NCI-H1092 (cell line): ENCODE measurements around the gene EEPD1.
"Not testable (repeated sequence)": the region's sequence is repeated elsewhere in the genome, so short reads cannot be mapped to it uniquely, and the experiment has no call there.

Source experiments
- DNase-seq: peaks from one replicate; lab custom pipeline; 2025; lab: John Stamatoyannopoulos, UW

The EEPD1 gene

DNA sequence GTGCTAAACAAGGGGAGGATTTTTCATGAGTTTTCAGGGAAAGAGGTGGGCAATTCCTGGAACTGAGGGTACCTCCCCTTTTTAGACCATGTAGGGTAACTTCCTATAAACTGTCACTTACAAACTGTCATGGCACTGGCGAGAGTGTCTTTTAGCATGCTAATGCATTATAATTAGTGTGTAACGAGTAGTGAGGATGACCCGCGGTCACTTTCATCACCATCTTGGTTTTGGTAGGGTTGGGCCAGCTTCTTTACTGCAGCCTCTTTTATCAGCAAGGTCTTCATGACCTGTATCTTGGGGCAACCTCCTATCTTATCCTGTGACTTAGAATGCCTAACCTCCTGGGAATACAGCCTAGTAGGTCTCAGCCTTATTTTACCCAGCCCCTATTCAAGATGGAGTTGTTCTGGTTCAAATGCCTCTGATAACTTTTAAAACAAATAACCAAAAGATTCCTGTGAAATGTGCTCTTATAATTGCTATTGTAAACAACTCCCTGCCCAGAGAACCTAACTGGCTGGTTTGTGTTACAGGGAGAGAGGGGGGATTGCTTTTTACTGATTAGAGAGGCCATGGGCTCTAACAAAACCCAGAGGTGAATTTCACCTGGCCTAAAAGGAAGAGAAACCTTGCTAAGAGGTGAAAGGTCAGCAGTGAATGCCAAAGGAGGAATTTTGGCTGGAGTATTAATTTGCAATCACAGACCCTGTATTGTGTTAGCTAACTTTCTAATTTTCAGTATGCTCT lies 64.3 kb downstream of the EEPD1 start:
- no peak for DNase-seq

DNA sequence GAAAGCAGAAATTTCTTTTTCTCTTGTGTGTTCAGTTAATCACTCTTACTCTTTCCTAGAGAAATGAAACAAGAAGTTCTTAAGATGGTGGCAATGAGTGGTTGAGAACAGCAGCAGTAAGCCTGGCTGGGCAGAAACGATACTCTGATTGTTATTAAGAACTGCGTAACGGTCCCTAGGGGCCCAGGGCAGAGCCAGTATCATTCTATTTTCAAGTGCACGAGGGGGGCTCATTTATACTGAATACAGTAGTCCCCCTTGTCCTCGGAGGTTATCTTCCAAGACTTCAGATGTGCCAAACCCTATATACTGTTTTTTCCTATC lies 64.9 kb downstream of the EEPD1 start:
- no peak for DNase-seq

DNA sequence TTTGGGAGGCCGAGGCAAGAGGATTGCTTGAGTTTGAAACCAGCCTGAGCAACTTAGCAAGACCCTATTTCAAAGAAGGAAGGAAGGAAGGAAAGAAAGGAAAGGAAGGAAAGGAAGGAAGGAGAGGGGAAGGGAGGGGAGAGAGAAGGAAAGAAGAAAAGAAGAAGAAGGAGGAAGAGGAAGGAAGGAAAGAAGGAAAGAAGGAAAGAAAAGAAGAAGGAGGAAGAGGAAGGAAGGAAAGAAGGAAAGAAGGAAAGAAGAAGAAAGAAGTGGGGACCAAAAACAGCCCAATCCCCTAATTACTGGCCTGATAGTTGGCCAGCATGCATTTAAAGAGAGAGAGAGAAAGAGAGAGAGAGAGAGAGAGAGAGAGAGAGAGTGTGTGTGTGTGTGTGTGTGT lies 66.4 kb downstream of the EEPD1 start:
- DNase-seq: no peak

DNA sequence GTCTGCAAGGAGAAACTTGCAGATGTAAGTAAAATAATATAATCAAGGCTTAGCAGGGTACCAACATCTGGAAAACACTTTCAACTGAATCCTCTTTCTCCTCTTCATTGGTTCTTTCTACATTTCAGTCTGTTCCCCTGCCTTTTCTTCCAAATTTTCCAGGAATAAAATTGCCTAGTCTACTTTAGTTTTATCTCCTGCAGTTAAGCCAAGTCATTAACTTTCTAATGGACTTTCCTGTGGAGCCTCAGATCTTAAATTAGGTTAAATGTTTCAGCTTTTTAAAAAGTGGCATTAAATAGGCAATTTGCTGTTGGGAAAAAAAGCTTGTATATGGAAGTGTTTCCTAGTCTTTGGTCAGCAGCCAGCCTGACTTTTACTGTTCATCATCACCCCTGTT lies 70.8 kb downstream of the EEPD1 start:
- DNase-seq: no peak

DNA sequence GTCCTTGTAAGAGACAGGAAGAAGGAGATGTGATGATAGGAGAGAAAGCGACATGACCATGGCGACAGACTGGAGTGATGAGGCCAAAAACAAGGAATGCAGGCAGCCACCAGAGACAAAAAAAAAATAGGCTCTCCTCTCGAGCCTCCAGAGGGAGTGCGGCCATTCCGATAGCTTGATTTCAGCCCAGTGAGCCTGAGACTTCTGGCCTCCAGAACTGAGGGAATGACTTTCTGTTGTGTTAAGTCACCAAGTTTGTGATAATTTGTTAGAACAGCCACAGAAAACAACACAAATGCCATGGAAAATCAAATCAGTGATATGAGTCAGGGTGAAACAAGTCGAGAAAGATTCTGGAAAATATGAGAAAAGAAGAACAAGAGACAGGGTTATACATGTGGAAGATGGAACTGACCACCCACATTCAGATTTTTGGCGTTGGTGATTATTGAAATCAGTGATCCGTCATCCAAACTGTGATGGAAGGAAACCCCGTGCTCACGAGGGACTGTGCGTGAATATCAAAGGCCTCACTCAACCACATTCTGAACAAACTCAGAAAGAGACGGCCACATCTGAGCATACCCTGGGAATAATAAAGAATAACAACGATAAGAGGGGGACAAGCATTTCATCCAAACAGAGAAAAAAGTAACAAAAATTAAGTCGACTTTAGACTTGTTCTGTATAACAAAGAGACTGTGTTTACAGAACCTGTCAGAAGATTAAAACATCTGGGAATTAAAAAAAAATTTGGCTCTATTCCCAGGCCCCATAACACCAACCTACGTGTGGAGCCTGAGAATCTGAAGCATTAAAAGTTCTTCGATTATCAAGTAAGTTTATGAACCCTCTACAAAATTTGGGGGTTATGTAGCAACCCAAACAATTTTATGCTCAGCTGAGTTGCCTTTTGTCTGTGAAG lies 72.1 kb downstream of the EEPD1 start:
- no peak for DNase-seq

DNA sequence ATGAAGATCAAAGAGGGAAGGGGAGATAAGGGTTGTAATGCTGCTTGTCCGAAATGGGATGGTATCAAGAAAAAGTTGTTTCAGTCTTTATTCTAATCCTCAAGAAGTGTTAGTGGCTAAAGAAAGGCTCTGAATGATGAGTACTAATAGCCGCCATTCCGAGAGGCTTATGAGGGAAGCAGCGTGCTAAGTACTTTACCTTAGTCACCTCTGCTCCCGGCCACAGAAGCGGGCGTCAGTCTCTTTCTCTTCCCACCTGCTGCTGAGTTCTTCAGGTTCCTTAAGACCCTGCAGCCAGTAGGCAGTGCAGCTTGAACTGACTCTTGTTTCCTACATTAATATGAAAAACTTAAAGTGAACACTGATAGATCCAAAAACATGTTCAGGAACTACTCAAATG lies 73.1 kb downstream of the EEPD1 start:
- no peak for DNase-seq

DNA sequence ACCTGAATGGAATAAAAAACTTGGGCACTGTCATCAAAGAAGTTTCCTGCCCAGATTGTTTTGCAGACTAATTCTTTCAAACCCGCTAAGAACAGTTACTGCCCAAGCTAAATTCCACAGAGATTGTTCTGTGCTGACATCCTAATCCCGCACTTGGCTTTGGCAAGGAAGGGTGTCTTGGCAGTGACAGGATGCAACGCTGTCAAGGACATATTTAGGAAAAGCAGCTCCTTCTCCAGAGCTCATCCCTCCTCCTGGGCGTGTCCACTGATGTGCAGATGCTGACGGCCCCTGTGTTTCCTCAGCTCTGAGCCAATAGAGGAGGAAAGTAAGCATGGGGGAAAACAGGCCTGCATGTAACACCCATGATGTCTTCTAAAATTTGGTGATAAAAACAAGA lies 74.2 kb downstream of the EEPD1 start:
- no peak for DNase-seq

DNA sequence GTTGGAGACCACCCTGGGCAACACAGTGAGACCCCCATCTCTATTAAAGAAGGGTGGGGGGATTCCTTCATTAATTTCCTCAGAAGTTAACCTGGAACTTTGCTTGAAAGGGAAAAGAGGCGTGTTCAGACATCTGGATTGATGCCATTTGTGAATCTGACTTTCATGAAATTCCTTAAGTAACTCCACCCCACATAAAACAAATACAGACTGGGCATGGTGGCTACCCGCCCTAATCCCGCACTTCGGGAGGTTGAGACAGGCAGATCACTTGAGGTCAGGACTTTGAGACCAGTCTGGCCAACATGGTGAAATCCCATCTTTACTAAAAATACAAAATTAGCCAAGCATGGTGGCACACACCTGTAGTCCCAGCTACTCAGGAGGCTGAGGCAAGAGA lies 75.0 kb downstream of the EEPD1 start:
- no peak for DNase-seq

DNA sequence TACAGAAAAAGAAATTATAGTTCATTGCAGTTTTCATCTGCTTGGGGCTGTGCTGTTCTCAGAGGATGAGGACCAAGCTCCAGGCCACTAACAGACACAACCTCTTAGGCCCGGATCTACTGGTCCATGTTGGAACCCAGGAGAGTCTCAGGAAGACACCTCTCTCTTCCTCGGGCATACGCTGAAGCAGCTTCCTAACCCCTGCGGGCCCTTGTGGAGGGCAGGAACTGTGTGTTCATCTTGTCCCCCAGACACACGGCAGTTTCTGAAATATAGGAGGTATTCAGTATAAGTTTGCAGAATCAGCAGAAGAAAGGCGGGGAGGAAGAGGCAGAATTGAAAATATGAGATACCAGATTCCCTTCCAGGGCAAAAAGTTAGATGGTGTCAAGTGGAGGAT lies 78.4 kb downstream of the EEPD1 start:
- DNase-seq: no peak

DNA sequence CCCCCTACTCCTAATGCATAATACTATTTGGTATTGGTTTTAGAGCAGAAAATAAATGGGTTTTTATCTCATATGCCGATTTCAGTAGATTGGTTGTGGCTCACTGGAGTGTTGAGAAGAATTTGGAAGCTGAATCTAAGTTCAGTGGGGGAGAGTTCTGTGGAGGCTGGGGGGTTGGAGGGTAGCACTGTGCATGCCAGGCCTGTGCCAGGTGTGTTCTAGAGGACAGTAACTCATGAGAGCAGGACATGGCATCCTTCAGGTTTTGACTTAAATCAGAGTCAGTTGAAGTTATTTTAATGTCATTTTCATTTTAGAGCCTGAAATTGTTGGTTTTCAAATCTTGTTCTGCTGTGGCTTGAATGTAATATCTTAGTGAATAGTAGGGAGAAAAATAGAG lies 79.5 kb downstream of the EEPD1 start:
- DNase-seq: no peak

DNA sequence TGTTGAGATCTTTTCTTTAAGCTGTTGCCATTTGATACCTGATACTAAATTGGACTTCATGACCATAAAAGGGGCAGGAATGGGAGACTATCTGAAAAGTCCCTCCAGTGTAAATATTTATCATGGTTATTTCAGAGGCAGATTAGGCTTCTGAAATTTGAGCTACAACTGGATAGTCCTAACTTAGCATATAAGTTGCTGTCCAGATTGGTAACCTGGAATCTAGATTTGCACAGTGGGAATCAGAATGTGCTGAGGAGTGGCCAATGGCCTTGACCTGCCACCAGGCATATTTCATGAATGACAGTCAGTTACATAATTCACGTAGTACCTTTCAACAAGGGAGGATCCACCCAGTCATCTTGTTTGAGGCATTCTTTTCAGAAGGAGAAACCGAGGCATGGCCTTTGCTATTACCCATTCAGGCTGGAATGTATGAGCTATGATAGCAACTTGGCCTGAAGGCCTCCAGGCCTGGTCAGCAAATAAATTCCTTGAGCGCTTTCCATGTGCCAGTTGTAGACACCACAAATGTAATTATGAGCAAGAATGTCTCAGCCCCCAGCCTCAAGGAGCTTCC lies 80.0 kb downstream of the EEPD1 start:
- DNase-seq: no peak

DNA sequence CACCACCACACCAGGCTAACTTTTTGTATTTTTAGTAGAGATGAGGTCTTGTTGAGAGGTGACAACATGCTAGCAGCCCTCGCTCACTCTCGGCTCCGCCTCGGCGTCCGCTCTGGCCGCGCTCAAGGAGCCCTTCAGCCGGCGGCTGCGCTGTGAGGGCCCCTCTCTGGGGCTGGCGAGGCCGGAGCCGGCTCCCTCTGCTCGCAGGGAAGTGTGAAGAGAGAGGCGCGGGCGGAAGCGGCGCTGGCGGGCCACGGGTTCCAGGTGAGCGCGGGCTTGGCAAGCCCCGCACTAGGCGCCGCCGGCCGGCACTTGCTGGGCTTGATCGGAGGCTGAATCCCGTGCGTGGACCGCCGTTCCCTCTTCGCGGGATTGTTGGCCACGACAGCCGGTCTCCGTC lies 83.0 kb downstream of the EEPD1 start:
- DNase-seq: no peak

DNA sequence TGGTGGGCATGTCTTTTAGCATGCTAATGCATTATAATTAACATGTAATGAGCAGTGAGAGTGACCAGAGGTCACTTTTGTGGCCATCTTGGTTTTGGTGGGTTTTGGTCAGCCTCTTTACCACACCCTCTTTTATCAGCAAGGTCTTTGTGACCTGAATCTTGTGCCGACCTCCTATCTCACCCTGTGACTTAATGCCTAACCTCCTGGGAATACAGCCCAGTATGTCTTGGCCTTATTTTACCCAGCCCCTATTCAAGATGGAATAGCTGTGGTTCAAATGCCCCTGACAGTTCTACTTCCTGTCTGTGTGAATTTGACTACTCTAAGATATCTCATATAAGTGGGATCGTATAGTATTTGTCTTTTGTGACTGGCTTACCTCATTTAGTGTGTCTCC lies 85.1 kb downstream of the EEPD1 start:
- DNase-seq: no peak

DNA sequence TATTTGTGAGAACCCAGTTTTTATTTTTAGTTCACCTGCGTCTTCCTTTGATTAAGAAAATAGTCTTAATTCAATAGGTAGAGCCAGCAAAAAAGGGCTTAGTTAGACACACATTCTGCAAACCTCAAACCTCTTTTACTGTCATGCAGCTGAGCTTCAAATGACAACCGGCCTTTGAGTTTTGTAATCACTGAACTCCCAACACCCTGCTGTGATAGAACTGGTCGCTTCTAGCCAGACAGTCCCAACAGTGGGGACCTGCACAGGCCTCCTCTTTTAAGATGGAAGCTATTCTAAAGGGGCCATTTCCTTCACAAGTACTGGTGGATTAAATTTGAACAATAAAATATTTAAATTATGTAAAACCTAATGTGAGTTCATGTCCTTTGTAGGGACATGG lies 90.3 kb downstream of the EEPD1 start:
- DNase-seq: not testable (repeated sequence)

DNA sequence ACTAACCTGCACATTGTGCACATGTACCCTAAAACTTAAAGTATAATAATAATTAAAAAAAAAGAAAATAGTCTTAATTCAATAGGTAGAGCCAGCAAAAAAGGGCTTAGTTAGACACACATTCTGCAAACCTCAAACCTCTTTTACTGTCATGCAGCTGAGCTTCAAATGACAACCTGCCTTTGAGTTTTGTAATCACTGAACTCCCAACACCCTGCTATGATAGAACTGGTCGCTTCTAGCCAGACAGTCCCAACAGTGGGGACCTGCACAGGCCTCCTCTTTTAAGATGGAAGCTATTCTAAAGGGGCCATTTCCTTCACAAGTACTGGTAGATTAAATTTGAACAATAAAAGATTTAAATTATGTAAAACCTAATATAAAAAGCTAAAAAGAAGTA lies 90.9 kb downstream of the EEPD1 start:
- not testable (repeated sequence) for DNase-seq

DNA sequence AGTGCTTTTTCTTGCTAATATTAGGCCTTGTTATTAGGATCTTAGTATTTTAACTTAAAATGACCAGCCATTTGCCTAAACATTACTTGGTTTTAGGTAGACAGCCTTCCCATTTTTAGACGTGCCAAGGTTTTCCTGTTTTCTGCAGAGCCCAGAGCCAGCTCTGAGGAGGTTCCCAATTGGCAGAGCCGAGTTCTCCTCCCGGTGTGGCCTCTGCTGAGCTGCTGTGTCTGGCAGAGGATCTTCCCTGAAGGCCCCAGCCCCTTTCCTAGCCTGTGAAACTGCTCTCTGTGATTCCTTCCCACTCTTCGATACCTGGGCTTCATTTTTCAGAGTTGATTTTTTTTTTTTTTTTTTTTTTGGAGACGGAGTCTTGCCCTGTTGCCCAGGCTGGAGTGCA lies 91.4 kb downstream of the EEPD1 start:
- DNase-seq: no peak

DNA sequence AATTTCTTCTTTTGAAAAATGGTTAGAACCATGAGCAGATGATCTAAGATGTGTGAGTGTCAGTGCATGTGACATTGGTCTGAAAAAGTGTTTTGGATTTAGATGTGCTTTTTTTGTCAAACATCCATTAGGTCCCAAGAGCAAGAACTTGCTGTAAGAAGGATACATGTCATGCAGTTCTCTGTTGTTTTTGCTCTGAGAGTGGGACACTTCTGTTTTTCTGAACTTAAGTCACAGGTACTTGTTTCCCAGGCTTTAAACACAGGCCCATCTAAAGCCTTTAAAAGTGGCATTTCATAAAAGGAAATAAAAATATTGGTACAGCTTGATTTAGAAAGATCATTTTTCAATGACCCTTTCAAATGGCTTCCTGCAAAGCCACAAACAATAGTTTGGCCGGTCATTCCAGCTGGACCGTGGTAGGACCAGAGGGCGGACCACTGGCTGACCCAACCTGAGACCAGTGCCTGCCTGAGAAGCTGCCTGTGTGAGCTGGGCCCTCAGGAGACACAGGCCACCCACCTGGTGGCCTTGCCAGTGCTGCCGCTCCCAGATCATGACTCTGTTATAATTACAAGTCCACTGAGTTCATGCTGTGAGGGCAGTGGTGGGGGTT lies 92.7 kb downstream of the EEPD1 start:
- no peak for DNase-seq

DNA sequence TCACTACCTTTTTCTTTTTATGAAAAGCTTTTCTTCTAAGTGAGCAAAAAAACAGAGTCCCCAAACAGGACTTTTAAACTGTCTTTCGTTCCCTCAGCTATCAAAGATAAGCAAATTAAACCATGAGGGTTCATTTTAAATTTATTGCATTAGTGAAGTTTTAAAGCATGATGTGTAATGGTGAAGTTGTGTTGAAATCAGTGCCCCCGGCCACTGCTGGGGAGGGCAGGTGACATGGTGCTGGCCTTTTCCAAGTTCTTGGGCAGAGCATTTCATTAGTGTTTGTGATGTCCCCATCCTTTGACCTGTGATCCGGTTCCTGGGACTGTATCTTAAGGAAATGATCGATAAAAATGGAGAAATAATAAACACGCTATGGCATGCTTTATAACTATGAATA lies 96.0 kb downstream of the EEPD1 start:
- no peak for DNase-seq

DNA sequence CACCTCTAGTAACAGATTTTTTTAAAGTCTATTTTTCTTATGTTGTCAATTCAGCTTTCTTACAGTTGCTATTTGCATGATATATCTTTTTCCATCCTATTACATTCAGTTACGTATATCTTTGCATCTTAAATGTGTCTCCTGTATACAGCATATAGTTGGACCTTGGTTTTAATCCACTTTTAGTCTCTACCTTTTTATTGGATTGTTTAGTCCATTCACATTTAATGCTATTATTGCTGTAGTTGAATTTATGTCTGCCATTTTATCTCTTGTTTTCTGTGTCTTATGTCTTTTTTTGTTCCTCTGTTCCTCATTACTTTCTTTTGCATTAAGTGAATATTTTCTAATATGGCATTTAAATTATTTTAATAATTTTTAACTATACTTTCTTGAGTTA lies 100.6 kb downstream of the EEPD1 start:
- no peak for DNase-seq

DNA sequence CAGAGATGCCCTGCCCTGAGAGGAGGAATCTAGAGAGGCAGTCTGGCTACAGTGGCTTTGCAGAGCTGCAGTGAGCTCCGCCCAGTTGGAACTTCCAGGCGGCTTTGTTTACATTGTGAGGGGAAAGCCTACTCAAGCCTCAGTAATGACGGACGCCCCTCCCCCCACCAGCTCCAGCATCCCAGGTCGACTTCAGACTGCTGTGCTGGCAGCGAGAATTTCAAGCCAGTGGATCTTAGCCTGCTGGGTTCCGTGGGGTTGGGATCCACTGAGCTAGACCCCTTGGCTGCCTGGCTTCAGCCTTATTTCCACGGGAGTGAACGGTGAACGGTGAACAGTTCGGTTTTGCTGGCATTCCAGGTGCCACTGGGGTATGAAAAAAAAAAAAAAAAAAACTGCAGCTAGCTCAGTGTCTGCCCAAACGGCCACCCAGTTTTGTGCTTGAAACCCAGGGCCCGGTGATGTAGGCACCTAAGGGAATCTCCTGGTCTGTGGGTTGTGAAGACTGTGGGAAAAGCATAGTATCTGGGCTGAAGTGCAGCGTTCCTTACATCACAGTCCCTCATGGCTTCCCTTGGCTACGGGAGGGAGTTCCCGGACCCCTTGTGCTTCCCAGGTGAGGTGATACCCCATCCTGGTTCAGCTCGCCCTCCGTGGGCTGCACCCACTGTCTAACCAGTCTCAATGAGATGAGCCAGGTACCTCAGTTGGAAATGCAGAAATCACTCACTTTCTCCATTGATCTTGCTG lies 105.6 kb downstream of the EEPD1 start:
- peak; percentile 89 for DNase-seq

DNA sequence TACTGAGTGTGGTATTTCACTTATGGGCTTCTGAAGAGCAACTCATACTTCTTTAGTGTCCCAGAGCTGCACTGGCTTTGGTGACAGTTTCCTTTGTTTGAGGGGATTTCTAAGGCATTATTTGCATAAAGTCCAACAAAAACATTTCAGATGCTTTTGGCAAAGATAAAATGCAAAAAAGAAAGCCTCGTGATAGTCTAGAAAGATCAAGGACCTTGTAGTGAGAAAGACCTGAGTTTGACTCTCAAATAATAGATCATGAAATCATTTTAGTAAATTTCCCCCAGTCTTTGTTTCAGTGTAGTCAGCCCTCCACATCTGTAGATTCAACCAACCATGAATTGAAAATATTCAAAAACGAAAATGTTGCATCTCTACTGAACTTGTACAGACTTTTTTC lies 107.4 kb downstream of the EEPD1 start:
- DNase-seq: no peak
